ENCODE results near the gene PLCG1. TPM values are rescaled to one million over a fixed set of nuclear protein-coding genes. Genes with fewer than 3 reads are reported as not detected.

The PLCG1 gene
- total and polyA plus RNA-seq, 9 donors = 69.4 to 118 (median 93.1) TPM

- Histone ChIP-seq H3K4me1 (ENCODE audit: control insufficient read depth, insufficient read depth, low read length) (peaks cover 31% of the 10 kb centered on the region), H3K27me3 (ENCODE audit: control insufficient read depth, insufficient read depth, low read length) (no peaks in the 10 kb centered on the region), H3K27ac (ENCODE audit: low read length) (peak overlapping the region; percentile 25), H3K4me3 (ENCODE audit: low read length) (no peak overlapping the region), H3K36me3 (ENCODE audit: control insufficient read depth, insufficient read depth, low read length) (peaks cover 44% of the 10 kb centered on the region), H3K9me3 (replicated peaks; ENCODE audit: control insufficient read depth, low read depth, low read length) (no peaks in the 10 kb centered on the region)
- WGBS (ENCODE audit: insufficient coverage) = 33% methylated on average over 1 of the region's 6 CpGs
- DNase-seq = no peak
Measured at GRCh38 chr20:41178495-41178894, 41.2 kb downstream of the PLCG1 start.

- H3K4me1 ChIP-seq (ENCODE audit: control insufficient read depth, insufficient read depth, low read length) = peaks cover 28% of the 10 kb centered on the region
- WGBS (ENCODE audit: insufficient coverage) = 68% methylated on average over 6 of the region's 8 CpGs
- H3K4me3 ChIP-seq (ENCODE audit: low read length) = no peak overlapping the region
- H3K36me3 ChIP-seq (ENCODE audit: control insufficient read depth, insufficient read depth, low read length) = peaks cover 39% of the 10 kb centered on the region
- H3K27me3 ChIP-seq (ENCODE audit: control insufficient read depth, insufficient read depth, low read length) = no peaks in the 10 kb centered on the region
- H3K9me3 ChIP-seq (replicated peaks; ENCODE audit: control insufficient read depth, low read depth, low read length) = no peaks in the 10 kb centered on the region
- peak; percentile 41 for DNase-seq
- peak overlapping the region; percentile 25 for H3K27ac ChIP-seq (ENCODE audit: low read length)
Measured at GRCh38 chr20:41178904-41179432, 41.6 kb downstream of the PLCG1 start.

DNA sequence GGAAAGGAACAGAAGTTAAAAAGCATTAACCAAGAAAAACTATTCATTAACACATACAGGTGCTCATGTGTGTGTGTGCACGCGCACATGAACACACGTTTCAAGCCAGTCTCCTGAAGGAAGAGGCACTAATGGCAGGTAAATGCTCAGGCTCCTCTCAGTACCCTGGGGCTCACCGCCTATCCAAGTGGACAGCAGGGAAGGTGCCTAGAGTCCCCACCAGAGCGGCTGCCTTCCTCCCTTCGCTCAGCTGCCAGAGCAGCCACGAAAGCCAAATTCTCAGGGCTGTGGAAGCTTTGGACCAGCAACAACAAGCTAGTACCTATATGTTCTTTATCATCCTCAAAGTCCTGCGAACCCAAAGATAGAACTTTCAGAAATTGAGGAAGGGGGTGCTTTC is 42.6 kb downstream of the PLCG1 start:
- DNase-seq = no peak
- no peaks in the 10 kb centered on the region for H3K9me3 ChIP-seq (replicated peaks; ENCODE audit: control insufficient read depth, low read depth, low read length)
- no peaks in the 10 kb centered on the region for H3K27me3 ChIP-seq (ENCODE audit: control insufficient read depth, insufficient read depth, low read length)
- WGBS (ENCODE audit: insufficient coverage) = 94% methylated on average over 6 of the region's 8 CpGs
- no peak overlapping the region for H3K4me3 ChIP-seq (ENCODE audit: low read length)
- H3K36me3 ChIP-seq (ENCODE audit: control insufficient read depth, insufficient read depth, low read length) = peaks cover 30% of the 10 kb centered on the region
- H3K27ac ChIP-seq (ENCODE audit: low read length) = no peak overlapping the region
- peaks cover 22% of the 10 kb centered on the region for H3K4me1 ChIP-seq (ENCODE audit: control insufficient read depth, insufficient read depth, low read length)

GRCh38 chr20:41180599-41181333 is 43.4 kb downstream of the PLCG1 start:
- H3K9me3 ChIP-seq (replicated peaks; ENCODE audit: control insufficient read depth, low read depth, low read length) = no peaks in the 10 kb centered on the region
- H3K27me3 ChIP-seq (ENCODE audit: control insufficient read depth, insufficient read depth, low read length) = no peaks in the 10 kb centered on the region
- peaks cover 22% of the 10 kb centered on the region for H3K4me1 ChIP-seq (ENCODE audit: control insufficient read depth, insufficient read depth, low read length)
- H3K4me3 ChIP-seq (ENCODE audit: low read length) = no peak overlapping the region
- peaks cover 25% of the 10 kb centered on the region for H3K36me3 ChIP-seq (ENCODE audit: control insufficient read depth, insufficient read depth, low read length)
- WGBS (ENCODE audit: insufficient coverage) = 79% methylated on average over 3 of the region's 6 CpGs
- H3K27ac ChIP-seq (ENCODE audit: low read length) = no peak overlapping the region
- no peak for DNase-seq

DNA sequence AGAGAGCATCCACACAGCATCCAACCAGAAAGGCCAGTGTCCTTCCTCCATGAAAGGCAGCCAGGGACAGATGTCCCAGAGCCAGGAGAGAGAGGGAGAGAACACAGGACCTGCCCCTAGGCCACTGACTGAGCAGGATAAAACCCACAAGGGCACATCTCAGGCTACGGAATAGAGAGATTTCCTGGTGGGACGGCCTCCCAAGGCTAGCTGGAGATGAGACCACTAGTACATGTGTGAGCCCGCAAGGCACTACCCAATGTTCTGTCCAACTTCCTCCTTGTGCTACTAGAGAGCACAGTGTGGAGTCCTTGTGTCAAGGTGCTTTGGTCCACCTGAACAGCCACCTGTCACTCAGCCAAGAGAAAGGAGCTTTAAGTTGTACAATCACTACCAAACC is 44.2 kb downstream of the PLCG1 start:
- H3K36me3 ChIP-seq (ENCODE audit: control insufficient read depth, insufficient read depth, low read length) = peaks cover 17% of the 10 kb centered on the region
- WGBS (ENCODE audit: insufficient coverage) = 100% methylated on average over 2 of the region's 3 CpGs
- H3K4me3 ChIP-seq (ENCODE audit: low read length) = no peak overlapping the region
- no peak overlapping the region for H3K27ac ChIP-seq (ENCODE audit: low read length)
- DNase-seq = no peak
- H3K4me1 ChIP-seq (ENCODE audit: control insufficient read depth, insufficient read depth, low read length) = peaks cover 22% of the 10 kb centered on the region
- H3K9me3 ChIP-seq (replicated peaks; ENCODE audit: control insufficient read depth, low read depth, low read length) = no peaks in the 10 kb centered on the region
- no peaks in the 10 kb centered on the region for H3K27me3 ChIP-seq (ENCODE audit: control insufficient read depth, insufficient read depth, low read length)

GRCh38 chr20:41182296-41183212 is 45.2 kb downstream of the PLCG1 start:
- H3K27me3 ChIP-seq (ENCODE audit: control insufficient read depth, insufficient read depth, low read length) = no peaks in the 10 kb centered on the region
- no peaks in the 10 kb centered on the region for H3K9me3 ChIP-seq (replicated peaks; ENCODE audit: control insufficient read depth, low read depth, low read length)
- 96% methylated on average over 4 of the region's 10 CpGs for WGBS (ENCODE audit: insufficient coverage)
- no peak overlapping the region for H3K27ac ChIP-seq (ENCODE audit: low read length)
- no peak for DNase-seq
- peaks cover 18% of the 10 kb centered on the region for H3K4me1 ChIP-seq (ENCODE audit: control insufficient read depth, insufficient read depth, low read length)
- H3K36me3 ChIP-seq (ENCODE audit: control insufficient read depth, insufficient read depth, low read length) = peaks cover 9% of the 10 kb centered on the region
- no peak overlapping the region for H3K4me3 ChIP-seq (ENCODE audit: low read length)

DNA sequence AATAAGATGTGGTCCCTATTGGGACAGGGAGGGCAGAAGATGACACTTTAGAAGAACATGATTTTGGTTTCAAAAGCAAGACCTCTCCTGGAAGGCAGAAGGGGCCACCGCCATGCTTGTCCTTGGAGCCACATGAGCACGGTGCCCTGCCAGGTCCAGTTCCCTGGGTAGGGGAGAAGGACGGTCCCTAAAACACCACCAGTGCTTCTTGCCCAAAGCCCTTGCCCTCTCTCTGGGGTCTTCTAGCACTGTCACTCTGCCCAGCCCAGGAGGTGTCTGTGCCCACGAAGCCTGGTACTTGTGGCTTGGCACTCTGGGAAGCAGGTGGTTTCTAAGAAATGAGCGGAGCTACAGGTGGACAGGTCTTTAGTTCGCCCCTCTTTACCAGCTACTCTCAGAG is 46.0 kb downstream of the PLCG1 start:
- no peaks in the 10 kb centered on the region for H3K27me3 ChIP-seq (ENCODE audit: control insufficient read depth, insufficient read depth, low read length)
- 100% methylated on average over 3 of the region's 6 CpGs for WGBS (ENCODE audit: insufficient coverage)
- no peak overlapping the region for H3K27ac ChIP-seq (ENCODE audit: low read length)
- no peak overlapping the region for H3K4me3 ChIP-seq (ENCODE audit: low read length)
- no peaks in the 10 kb centered on the region for H3K9me3 ChIP-seq (replicated peaks; ENCODE audit: control insufficient read depth, low read depth, low read length)
- peaks cover 9% of the 10 kb centered on the region for H3K36me3 ChIP-seq (ENCODE audit: control insufficient read depth, insufficient read depth, low read length)
- H3K4me1 ChIP-seq (ENCODE audit: control insufficient read depth, insufficient read depth, low read length) = peaks cover 9% of the 10 kb centered on the region
- DNase-seq = no peak

DNA sequence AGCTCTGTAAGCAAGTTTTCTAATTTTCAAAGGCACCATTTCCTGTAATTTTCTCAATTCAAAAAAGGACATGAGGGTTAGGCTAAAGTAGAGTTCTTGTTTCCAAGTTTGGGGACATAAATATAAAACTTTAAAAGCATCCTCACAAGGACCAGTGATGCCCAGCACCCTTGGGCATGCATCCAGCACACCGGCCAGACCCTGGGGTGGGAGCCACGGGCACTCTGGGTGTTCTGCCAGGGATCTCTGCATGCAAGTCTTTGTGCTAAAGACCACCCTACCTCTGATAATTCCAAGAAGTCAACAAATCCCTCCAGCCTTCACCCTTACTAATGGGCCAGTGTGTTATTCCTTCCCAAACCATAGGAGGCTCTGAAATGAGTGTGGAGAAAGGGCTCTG is 46.5 kb downstream of the PLCG1 start:
- no peak overlapping the region for H3K27ac ChIP-seq (ENCODE audit: low read length)
- H3K36me3 ChIP-seq (ENCODE audit: control insufficient read depth, insufficient read depth, low read length) = peaks cover 9% of the 10 kb centered on the region
- no peak overlapping the region for H3K4me3 ChIP-seq (ENCODE audit: low read length)
- no peaks in the 10 kb centered on the region for H3K27me3 ChIP-seq (ENCODE audit: control insufficient read depth, insufficient read depth, low read length)
- no peaks in the 10 kb centered on the region for H3K9me3 ChIP-seq (replicated peaks; ENCODE audit: control insufficient read depth, low read depth, low read length)
- DNase-seq = no peak
- WGBS (ENCODE audit: insufficient coverage) = 95% methylated on average over 2 of the region's 2 CpGs
- H3K4me1 ChIP-seq (ENCODE audit: control insufficient read depth, insufficient read depth, low read length) = peaks cover 5% of the 10 kb centered on the region

GRCh38 chr20:41185013-41185757 is 47.8 kb downstream of the PLCG1 start:
- H3K36me3 ChIP-seq (ENCODE audit: control insufficient read depth, insufficient read depth, low read length) = peaks cover 6% of the 10 kb centered on the region
- H3K4me1 ChIP-seq (ENCODE audit: control insufficient read depth, insufficient read depth, low read length) = no peaks in the 10 kb centered on the region
- H3K9me3 ChIP-seq (replicated peaks; ENCODE audit: control insufficient read depth, low read depth, low read length) = peaks cover 8% of the 10 kb centered on the region
- H3K27me3 ChIP-seq (ENCODE audit: control insufficient read depth, insufficient read depth, low read length) = no peaks in the 10 kb centered on the region
- DNase-seq = no peak
- no peak overlapping the region for H3K4me3 ChIP-seq (ENCODE audit: low read length)
- H3K27ac ChIP-seq (ENCODE audit: low read length) = no peak overlapping the region
- 82% methylated on average over 8 of the region's 11 CpGs for WGBS (ENCODE audit: insufficient coverage)

DNA sequence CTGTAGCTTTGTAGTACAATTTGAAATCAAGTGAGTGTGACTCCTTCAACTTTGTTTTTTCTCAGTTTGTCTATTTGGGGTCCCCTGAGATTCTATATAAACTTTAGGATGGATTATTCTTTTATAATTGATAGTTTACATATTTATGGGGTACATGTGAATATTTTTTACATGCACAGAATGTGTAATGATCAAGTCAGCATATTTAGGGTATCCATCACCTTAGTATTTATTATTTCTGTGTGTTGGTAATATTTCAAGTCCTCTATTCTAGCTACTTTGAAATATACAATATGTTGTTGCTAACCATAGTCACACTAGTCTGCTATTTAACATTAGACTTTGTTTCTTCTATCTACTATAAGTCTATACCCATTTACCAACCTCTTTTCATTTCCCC is 50.3 kb downstream of the PLCG1 start:
- peaks cover 6% of the 10 kb centered on the region for H3K36me3 ChIP-seq (ENCODE audit: control insufficient read depth, insufficient read depth, low read length)
- H3K27me3 ChIP-seq (ENCODE audit: control insufficient read depth, insufficient read depth, low read length) = no peaks in the 10 kb centered on the region
- H3K9me3 ChIP-seq (replicated peaks; ENCODE audit: control insufficient read depth, low read depth, low read length) = peaks cover 29% of the 10 kb centered on the region
- no peaks in the 10 kb centered on the region for H3K4me1 ChIP-seq (ENCODE audit: control insufficient read depth, insufficient read depth, low read length)
- no peak for DNase-seq
- no peak overlapping the region for H3K4me3 ChIP-seq (ENCODE audit: low read length)
- H3K27ac ChIP-seq (ENCODE audit: low read length) = no peak overlapping the region
